ENCODE data around the gene ZNF608.

Gene ZNF608

DNA sequence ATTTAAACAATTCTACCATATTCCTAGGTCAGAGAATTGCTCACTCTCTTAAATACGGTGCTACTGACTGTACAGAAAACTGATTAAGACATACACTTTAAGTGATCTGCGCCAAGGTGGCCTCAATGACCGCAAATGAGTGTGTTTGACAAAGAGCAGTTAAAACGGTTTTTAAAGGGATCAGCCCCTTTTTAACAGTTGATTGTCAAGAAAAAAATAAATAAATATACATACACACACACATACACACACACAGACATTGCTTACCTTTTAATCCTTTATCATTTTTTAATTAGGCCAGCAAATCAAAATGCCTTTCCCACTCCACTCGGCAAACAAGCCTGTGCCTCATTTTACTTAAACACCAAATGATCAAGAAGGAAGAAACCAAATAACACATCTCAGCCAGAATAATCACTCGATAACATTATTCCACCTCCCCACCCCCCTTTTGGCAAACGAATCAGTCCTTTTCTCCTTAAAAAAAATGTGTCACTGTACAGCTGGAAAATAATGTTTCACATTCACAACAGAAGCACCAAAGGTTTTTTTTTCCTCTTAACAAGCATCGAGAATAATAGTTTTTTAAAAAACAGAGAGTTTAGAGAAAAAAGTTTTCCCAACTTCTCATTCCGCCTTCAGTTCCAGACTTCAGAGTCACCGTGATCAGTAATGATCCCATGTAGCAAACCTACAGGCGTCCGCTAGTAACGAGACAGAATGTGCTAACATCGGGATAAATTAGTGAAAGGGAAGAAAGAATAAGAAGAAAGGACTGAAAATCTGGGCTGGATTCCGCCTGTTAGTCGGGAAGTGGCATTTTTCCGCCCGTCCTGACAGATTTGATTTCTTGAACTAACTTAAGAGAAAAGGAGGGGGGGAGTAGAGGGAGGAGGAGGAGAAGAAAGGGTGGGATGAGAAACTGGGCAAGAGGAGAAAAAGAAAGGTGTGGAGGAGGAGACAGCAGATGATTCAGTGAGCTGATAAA, at the start of gene ZNF608:
Gene ZNF608 (minus strand): TSS at position 712 of the 988 bp plus-strand sequence. CDS start 1,650 bp downstream, outside the sequence.
- TF ChIP-seq, protein P1, sequence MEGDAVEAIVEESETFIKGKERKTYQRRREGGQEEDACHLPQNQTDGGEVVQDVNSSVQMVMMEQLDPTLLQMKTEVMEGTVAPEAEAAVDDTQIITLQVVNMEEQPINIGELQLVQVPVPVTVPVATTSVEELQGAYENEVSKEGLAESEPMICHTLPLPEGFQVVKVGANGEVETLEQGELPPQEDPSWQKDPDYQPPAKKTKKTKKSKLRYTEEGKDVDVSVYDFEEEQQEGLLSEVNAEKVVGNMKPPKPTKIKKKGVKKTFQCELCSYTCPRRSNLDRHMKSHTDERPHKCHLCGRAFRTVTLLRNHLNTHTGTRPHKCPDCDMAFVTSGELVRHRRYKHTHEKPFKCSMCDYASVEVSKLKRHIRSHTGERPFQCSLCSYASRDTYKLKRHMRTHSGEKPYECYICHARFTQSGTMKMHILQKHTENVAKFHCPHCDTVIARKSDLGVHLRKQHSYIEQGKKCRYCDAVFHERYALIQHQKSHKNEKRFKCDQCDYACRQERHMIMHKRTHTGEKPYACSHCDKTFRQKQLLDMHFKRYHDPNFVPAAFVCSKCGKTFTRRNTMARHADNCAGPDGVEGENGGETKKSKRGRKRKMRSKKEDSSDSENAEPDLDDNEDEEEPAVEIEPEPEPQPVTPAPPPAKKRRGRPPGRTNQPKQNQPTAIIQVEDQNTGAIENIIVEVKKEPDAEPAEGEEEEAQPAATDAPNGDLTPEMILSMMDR (conservative IDR thresholded peaks at IDR 0.05; ENCODE audit: low read depth): no peak
- CTCF ChIA-PET: interaction anchor here (0.6 to 0.7 kb wide), 2 partner anchors 44 to 1378 kb away, joined by 3 to 4 read pairs; no protein-coding TSS in a partner anchor
- DNase-seq (ENCODE audit: low spot score): peak; percentile 22
- H3K27ac ChIP-seq: peak within 1 kb of the TSS; percentile 90
- POLR2A ChIA-PET (ENCODE audit: low non-redundant PET): no interaction called here

- ChIA-PET CTCF (no interaction called here), POLR2A (ENCODE audit: low non-redundant PET) (no interaction called here)
- TF ChIP-seq, protein P1 (conservative IDR thresholded peaks at IDR 0.05; ENCODE audit: low read depth): no peak
Observed at GRCh38 chr5:124795829-124796228, 49.4 kb upstream of the ZNF608 start.

DNA sequence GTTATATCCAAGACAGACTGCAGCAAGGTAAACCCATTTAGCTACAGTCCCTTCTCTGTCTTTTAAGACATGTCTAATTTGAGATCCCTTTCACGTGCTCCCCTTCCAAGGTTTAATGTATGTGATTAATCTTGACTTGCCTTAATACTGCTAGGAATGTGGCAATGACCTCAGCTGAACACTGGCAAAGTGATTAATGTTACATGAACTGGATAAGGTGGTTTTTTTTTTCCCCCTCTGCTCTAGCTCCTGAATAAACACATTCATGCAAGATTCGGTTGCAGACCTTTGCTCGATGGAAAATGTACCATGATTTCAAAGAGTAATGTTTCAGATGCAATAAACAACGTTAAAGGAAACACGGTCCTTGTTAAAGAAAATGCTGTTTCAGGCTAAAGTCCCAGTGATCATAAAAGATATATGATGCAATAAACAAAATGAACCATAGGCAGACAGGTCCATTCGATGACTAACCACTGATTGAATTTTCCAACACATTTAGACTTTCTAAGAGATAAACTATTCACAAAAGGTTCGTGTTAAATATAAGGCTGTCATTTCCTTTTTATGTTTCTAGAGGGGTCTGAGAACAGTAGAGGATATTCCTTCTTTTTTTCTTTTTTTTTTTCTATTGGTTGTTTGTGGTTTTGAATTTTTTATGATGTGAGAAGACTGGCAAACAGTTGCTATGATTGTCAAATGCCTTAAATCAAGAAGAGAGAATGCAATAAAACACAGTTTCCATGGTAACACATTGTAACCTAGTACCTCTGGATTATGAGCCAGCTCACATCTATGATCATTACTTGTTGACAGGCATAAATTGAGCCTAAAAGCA, 44.7 kb upstream of the ZNF608 start:
- ChIA-PET CTCF (interaction anchor here (0.7 kb wide), 2 partner anchors 46 to 440 kb away, joined by 4 to 5 read pairs; no protein-coding TSS in a partner anchor), POLR2A (ENCODE audit: low non-redundant PET) (no interaction called here)
- peak; percentile 82 for DNase-seq (ENCODE audit: low spot score)
- no peak overlapping the region for H3K27ac ChIP-seq
- TF ChIP-seq, protein P1 (conservative IDR thresholded peaks at IDR 0.05; ENCODE audit: low read depth): no peak

More at GRCh38 chr5:124795829-124796228, 49.4 kb upstream of the ZNF608 start:
- no peak overlapping the region for H3K27ac ChIP-seq
- DNase-seq (ENCODE audit: low spot score): no peak

GRCh38 chr5:124790301-124790894, 44.0 kb upstream of the ZNF608 start:
- TF ChIP-seq, protein P1 (conservative IDR thresholded peaks at IDR 0.05; ENCODE audit: low read depth): no peak
- CTCF ChIA-PET: interaction anchor here (0.7 kb wide), 2 partner anchors 45 to 439 kb away, joined by 4 to 5 read pairs; no protein-coding TSS in a partner anchor
- H3K27ac ChIP-seq: no peak overlapping the region
- POLR2A ChIA-PET (ENCODE audit: low non-redundant PET): no interaction called here
- DNase-seq (ENCODE audit: low spot score): peak; percentile 54

DNA sequence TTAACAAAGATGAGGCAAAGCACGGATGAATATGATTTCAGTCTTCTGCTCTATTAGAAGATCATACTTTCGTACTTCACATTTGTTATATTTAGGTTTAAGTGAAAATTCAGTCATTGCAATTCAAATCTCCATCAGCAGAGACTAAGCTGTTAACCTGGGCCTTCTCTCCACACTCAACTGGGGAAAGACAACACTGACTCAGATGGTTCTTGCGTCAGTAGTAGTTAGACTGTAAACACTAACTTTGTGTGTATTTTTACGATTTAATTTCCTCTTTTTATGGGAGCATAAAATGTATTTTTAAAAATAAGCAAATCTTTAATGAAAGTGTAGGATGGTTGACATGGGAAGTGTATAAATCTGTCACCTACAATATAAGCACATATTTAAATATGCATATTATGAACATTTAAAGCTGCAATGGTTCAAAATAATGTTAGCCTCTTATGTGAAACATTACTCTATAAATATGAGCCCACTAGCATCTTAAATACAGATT, 42.7 kb upstream of the ZNF608 start:
- POLR2A ChIA-PET (ENCODE audit: low non-redundant PET): no interaction called here
- TF ChIP-seq, protein P1 (conservative IDR thresholded peaks at IDR 0.05; ENCODE audit: low read depth): no peak
- CTCF ChIA-PET: interaction anchor here (0.6 kb wide), 1 partner anchor 100 kb away, joined by 4 read pairs; no protein-coding TSS in a partner anchor
- DNase-seq (ENCODE audit: low spot score): no peak
- no peak overlapping the region for H3K27ac ChIP-seq

Data from RWPE1 (cell line).